ENCODE results near the gene PARD6G.

Gene PARD6G

DNA sequence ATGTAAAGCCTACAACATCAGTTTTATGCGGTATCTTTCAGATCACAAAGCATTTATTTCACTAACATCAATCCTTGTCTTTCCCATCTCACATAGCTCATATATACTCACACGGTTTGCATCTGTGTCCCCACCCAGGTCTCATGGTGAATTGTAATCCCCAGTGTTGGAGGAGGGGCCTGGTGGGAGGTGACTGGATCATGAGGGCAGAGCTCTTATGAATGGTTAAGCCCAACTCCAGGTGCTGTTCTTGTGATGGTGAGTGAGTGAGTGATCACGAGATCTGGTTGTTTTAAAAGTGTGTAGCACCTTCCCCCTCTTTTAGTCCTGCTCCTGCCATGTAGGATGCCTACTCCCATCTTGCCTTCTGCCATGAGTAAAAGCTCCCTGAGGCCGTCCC lies 42.0 kb downstream of the PARD6G start:
- no peak for DNase-seq

DNA sequence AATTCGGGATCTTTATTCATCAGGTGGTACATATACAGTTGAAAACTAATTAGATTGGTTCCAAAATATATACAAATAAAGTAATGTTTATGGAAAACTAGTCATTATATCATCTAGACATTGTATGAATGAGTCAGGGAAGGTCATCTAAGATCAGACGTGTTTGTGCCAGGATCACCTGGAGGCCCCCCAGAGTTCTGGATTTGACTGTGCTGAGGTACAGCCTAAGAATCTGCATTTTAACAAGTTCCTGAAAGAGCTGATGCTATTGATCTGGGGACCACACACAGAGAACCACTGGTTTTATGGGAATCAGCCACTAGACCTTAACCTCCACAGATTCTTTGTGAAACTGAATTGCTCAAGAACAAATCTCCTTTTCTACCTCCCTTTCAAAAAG lies 43.2 kb downstream of the PARD6G start:
- DNase-seq: no peak

DNA sequence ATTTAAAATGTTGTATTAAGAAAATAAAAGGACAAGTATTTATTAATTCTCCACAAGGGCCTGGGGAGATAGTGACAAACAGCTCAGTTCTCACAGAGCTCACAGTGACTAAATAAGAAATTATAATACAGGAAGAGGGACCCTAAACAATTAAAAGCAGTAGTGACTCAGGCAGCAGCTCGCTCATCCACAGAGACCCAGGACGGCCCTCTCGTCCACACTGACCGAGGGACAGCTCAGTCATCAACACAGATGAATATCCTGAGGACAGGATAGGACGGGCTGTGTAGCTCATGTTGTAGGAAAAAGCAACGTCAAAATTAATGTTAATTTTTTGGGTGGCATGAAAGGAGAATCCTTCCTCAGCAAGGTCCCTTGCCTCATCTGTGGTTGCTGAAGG lies 44.1 kb downstream of the PARD6G start:
- no peak for DNase-seq

DNA sequence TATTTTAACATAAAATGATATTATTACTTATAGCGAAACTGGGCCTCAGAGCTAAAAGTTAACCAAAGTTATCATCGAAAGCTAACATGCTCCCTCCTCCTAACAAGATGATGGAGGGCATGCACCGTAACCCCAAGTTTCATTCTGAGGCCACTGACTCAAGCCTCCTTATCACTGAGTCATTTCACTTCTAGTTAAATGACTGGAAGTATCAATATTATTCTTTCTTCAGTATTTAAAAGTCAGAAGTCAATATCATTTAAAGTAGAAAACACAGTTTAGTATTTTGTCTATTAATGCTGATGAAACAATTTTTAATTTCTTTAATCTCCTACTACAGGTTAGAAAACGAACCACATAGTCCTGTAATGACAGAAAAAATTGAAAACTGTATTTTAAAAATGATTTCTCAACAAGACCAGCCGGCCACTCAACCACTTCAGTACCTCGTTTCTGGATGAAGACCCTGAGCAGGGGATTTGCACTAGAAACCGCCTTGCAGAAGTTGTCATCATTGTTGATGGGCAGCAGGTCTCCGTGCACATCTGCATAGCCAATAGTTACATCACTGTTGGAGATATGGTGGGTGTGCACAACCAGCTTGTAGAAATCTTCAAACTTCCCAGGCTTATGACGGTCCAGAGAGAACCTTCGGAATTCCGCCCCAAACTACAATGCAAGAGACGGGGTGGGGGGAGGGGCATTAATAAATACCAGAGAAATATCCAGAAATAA lies 44.9 kb downstream of the PARD6G start:
- no peak for DNase-seq

DNA sequence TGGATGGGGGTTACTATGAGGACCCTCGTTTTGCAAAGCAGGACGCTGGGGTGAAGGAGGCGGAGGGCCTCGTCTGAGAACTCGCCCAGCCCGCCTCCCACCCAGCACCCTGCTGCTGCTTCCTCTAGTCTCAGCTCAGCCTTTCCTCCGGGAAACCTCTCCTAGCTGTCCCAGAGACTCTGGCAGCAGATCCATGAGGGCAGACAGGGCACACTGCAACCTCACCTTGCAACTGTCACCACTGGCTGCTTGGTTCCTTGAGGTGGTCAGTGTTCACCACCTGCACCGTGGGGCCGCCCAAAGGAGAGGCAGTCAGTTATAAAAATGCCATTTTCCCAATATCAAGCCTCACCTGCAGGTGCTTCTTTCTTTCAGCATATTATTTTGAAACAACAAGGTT lies 45.6 kb downstream of the PARD6G start:
- DNase-seq: no peak

DNA sequence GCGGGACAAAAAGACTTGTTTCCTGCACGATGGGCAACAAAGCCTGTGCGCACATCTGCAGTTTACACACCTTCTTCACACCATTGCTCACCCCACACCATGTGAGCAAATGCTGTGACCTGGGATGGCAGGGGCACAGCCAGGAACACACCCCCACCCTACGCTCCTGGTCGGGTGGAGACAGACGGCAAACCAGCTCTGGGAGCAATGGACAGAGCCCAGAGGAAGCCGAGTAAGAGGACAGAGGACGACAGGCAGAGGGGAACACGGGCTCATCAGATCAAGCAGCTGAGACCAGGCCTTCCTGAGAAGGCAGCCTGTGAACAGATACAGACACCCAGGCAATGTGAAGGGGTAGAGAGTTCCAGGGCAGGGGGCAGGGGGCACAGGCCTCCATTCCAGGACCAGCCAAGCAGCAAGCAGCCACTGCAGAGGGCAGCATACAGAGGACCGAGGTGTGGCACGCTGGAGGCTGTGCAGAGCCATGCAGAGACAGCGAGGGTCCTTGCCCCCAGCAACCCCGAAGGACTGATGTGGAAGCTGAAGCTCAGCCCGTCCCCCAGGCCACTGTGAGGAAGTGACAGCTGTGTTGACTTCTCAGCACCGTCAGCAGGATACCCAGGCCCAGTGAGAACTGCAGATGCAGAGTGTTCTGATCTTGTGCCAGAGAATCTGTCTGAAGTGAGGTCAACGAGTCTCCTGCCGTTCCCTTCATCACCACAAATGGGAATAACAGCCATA lies 46.2 kb downstream of the PARD6G start:
- DNase-seq: no peak

DNA sequence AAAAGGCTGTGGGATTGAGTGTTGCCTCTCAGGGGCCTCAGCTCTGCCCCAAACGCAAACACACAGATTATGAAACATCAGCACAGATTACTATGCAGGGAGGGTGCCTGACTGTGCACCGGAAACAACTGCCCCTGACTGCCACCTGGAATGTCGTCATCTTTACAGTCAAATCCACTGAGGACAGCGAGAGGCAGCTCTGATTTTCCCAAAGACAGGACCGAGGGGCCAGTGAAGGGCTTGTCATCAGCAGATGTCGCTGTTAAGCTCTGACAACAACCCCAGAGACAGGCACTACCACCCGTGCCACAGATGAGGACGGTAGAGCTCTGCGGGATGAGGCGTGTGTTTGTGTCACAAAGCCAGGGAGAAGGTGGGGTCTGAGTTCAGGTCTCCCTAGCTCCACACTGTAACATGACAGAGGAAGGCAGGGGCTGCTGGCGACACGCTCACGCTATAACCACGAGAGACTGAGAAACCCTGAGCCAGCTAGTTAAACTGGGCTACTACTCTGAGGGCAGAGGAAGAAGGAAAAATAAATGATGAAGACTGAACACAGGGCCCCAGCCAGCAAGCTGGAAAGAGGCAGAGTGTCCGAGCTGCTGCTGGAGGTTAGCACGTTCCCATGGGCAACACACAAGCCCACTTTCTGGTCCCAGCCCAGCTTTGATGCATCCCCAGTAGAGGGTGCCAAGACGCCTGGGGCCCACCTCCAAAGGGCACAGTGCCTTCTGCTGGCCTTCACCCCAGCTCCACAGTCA lies 47.0 kb downstream of the PARD6G start:
- no peak for DNase-seq

DNA sequence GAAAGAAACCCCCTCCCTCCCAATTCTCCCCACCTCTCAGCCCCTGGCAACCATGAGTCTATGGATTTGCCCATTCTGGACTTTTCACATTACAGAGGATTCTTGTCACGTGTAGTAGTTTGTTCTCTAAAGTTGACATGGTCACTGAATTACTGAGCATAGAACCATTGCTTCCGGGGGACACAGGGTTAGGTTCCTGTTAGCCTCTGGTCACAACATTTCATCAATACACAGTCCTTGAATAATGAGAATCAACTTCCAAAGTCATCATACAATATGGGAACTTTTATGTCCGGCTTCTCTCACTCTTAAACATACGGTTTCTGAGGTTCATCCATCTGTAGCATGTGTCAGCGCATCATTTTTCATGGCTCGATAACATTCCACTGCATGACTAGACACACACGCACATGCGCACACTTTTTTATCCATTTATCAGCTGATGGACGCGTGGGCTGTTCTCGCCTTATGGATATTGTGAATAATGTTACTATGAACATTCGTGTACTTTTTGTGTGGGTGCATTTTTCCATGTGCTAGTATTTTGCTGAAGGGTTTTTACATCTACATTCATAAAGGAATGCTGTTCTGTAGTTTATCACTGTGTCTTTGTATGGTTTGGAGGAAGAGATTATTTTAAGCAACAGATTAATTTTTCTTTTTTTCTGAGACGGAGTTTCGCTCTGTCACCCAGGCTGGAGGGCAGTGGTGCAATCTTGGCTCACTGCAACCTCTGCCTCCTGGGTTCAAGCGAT lies 48.1 kb downstream of the PARD6G start:
- no peak for DNase-seq

DNA sequence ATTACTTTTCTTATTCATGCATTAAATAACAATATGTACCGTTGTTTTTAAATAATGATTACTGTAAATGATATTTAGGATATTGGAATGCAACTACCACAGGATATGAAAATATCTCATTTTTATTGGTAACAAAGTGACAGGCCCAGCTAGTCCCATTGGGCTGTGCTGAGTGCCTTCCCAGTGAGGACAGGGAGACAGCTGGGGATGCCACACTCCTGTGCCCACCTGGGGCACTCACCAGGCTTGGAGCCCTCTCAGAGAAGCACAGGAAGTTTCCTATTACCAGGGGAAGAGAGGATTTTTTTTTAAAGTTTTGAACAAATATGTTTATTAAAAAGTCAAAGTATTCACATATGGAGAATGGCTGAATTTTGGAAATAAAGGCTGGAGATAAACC lies 48.9 kb downstream of the PARD6G start:
- DNase-seq: no peak

DNA sequence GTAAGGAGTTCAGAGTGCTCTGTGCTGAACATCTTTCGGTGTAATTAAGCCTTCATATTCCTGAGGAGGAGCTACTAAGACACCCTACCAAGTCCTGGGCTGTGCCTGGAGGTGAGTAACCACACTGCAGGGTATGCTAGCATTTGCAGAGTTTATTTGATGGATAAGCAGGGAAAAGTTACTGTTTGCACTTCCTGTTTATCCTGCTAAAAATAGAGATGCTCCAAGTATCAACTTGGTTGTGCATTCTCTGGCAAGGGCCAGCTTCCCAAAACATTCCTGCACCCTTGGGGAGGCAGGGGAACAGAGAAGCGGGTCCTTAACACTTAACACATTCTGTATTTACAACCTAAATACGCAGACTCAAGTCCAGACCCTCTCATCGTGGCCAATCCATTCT lies 49.8 kb downstream of the PARD6G start:
- no peak for DNase-seq

DNA sequence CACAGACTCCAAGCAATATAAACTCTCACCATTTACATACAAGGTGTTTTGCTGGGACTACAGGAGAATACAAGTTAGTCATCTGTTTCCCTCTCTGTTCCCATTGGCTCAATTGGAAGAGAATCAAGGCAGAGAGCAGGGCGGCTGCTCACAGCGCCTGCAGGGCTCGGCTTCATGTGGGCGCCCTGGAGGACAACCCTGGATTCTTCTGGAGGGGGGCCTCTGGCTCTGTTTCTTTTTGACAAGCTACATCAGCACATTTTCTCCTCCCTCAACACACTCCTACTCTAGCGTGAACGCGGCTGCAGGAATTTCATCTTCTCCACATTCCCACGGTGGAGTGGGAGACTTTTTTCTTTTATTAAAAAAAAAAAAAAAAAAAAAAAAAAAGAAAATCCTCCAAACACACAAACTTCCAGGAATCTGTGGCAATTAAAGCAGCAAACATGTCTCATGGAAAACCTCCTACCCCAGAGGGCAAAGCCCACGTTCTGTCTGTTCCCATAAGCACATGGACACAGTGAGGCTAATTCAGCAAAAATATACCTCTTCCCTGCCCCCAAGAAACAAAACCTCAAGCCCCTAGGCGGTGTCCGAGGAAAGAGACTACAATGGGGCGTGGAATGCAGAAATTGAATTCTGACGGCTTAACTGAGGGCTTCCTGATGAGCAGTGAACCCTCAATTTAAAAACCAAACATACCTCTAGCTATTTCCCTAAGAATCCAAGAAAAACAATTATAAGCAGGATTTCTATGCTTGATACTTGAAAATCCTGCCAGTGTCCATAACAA lies 50.6 kb downstream of the PARD6G start:
- no peak for DNase-seq

DNA sequence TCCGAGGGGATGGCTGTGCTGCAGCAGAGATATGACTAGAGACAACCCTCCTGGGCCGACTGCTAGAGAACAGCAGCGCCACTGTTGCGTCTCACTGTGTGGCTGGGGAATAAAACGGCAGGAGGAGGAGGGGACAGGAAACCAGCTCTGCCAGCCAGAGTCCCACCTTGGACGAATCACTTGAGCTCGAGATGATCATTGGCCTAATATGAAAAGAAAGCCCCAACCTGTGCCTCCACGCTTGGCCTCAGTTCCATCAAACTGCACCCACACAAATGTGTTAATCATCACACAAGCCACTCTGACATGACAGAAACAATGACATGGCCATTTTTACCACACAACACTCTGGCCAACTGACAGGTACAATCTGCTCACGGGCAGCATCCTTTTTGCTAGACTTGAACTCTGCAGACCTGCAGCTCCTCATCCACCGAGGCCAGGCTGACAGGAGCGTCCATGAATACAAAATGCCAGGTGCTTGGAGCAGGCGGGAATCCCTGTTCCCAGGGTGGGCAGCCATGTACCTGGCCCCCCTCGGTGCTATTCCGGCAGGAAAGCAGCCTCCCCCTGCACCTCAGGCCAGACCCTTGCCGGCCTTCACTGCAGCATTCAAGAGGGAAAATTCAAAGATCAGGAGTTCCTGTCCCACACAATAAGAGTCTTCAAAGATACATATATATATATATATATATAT lies 52.3 kb downstream of the PARD6G start:
- no peak for DNase-seq

DNA sequence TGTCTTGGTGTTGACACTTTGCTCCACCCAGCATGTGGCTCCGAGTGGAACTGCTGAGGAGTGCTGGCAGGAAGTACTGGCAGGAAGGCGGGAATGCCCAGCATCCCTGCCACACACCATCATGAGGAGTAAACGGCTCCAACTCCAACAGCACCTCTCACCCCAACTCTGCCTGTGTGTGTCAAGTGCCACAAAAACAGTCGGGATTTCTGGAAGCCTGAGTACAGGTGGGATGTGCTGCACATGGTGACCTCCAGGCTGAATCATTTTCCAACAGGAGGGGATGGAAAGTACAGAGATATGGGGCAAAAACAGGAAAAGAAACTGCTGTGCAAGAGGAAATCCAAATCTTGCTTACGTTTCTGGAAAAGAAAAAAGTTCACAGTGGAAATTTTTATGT lies 53.6 kb downstream of the PARD6G start:
- no peak for DNase-seq

DNA sequence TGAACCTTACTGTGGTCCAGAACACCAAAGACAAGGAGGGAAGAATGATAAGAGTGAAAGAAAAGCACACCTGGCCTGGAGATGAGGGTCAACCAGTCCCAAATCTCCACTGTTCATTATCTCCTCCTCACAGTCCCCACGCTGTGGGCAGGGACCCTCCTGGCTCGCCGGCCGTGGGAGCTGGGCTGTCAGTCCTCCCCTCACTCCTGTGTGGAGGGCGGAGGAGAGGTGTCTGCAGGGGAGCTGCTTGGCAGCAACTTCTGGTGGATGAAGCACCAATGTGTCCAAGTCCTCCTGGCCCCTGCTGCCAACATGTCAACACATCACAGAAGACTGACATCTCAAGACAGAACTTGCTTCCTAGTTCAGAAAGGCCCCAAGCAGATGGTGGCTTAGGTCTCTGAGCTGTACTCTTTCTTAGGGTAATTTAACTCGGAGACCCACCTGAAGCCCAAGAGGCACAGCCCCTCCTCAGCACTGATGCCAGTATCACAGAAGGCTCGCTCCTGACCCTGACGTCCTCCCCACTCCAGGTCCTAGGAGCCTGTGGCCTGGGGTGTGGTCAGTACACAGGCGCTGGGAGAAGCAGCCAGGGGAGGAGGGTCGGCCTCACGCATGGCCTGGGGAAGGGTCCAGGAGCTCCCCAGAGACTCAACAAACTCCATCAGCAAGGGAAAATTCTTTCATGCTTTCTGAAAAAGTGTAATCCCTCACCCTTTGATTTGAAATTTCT lies 54.5 kb downstream of the PARD6G start:
- no peak for DNase-seq

DNA sequence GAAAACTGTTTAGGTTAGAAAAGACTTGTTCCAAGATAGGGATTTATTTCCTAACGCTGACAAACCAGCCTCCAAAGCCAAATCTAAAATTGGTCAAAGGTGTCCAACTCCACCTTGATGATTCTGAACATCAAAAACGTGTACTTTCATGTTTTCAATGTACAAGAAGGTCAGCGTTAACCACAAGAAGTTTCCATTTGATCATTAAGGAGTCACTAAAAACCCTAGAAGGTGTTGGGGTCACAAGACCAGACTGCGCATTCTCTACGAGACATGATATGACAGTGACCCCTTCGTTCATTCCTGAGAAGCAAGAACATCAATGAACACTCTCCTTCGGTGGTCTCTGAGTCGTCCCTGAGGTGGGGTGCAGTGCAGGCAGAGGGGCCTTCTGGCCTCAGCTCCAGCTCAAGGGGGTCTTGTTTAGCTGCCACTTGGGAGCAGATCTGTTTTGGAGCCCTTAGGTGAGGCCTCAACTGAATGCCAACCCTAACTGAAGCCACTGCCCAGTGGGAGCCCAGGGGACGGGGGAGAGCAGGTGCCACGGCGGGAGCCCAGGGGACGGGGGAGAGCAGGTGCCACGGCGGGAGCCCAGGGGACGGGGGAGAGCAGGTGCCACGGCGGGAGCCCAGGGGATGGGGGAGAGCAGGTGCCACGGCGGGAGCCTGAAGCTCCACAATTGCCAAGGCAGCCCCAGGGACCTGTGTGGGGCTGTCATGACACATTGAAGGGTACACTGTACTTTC lies 55.2 kb downstream of the PARD6G start:
- DNase-seq: no peak

DNA sequence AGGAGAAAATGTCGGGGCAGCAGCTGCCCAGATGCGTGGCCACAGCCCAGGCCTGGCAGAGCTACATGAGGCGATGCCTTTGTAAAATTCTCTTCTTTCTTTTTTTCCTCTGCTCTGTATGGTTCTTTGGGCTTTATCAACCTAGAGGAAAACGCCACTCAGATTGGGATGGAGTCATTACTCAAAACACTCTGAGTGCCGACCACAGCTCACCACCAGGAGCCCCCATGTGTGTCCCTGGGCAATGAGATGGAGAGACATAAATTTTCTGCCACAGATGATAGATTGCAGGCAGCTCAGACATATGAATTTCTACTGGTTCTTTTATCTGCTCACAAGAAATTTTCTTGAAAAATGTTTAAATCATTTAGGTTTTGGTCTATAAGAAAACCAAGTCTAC lies 56.0 kb downstream of the PARD6G start:
- no peak for DNase-seq

DNA sequence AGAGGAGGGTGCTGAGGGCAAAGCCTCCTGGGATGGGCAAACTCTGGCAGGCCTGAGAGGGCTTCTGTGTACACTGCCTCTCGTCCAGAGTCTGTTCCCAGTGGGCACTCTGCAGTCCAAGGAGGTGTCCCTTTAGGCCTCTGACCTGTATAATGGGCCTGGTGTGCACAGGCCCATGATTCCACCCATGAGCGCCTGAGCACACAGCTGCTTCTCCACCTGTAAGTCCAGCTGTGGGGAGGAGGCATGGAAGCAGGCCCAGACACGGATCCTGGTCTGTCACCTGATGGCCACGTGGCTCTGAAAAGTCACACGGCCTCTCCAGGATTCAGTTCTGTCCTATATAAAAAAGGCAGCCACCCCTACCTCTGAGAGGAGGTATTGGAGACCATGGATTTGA lies 57.0 kb downstream of the PARD6G start:
- DNase-seq: no peak

DNA sequence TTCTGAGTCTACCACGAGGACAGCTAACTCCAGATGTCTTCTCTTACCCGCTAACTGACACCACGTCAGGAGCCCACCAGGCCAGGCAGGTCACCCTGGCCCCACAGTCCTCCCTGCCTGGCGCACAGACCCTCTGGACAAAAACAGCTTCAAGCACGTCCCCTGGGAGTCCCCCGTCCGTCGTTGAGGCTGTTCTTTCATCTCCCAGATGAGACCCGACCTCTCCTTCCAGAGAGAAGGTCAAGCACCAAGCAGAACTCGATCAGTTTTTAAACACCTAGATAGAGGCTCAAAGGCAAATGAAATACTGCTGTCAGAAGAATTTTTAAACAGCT lies 57.8 kb downstream of the PARD6G start:
- DNase-seq: no peak

DNA sequence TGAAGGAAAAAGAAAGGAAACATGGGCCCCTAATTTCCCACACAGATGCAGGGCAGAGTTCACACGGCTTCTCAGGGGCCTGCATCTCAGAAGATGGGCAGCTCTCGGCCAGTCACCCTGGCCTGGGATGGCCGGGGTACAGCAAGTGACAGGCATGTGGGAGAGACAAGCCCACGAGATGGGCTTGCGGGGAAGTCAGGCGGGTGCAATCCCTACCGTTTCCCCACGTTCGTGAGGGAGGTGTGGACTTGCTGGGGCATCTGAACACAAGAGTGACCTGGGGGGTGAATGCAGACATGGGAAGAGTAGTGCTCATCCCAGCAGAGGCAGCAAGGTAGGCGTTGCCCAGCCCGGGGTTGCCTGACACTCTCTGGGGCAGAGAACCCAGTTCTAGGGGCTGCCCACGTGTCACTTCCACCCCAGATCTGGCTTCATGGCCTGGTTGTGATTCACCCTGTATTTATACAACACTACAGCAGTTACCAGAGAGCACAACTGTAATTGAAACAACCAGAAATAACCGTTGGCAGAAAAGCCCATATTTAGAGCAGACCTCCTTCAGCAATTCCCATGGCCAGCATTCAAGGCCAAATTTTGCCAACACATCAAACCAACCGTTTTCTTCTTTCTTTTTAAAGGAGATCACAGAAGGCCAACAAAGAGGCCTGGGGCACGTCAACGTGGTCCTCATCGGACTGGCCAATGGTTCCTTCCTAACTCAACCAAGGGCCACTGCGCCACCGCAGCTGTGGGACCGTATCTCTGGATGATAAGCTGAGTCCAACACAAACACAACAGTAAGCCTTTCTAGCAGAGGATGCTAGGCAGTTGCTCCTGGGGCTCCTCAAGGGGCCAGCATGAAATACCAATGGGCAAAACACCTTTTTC lies 58.4 kb downstream of the PARD6G start:
- no peak for DNase-seq
